Muscle of arm (tissue), 12 donors: Measurements from ENCODE around the gene MAGEA10. TPM values are rescaled to one million over a fixed set of nuclear protein-coding genes. Genes with fewer than 3 reads are reported as not detected.

ENCODE experiments used
- polyA plus RNA-seq, 12 donors: library from polyadenylated mRNA; unstranded; fragments of 120-200 nt; gene quantifications; one replicate each; pipeline ENCODE4 v1.2.1, GENCODE V29; 2013; ENCODE audit not compliant: insufficient read length in 12 of 12

Gene MAGEA10
- polyA plus RNA-seq, 12 donors: 0.07 to 0.08 TPM; not detected in 10

Other genes with a start within 250 kb of the MAGEA10 start
- not detected for gene MAGEA4, start 225.7 kb downstream of the MAGEA10 start, polyA plus RNA-seq
- gene GABRE, start 163.9 kb downstream of the MAGEA10 start, polyA plus RNA-seq: 10 to 100 TPM in 11 of 12 donors, not detected in 1; 27.8 to 95.2 (median 55.4) TPM